GM18508 (cell line): ENCODE data around the gene RMRP.
A peak's percentile ranks its signal among the peaks of the same experiment; 100 is the strongest.
"Not testable (repeated sequence)": the region's sequence is repeated elsewhere in the genome, so short reads cannot be mapped to it uniquely, and the experiment has no call there.

Experiments
- ATAC-seq: cut with Tn5 transposase; IDR thresholded peaks from one replicate; pipeline ENCODE4 v1.9.1; 2021; ENCODE audit warnings: moderate number of reproducible peaks; ENCODE audit not compliant: insufficient read depth, unreplicated experiment

Gene RMRP

DNA sequence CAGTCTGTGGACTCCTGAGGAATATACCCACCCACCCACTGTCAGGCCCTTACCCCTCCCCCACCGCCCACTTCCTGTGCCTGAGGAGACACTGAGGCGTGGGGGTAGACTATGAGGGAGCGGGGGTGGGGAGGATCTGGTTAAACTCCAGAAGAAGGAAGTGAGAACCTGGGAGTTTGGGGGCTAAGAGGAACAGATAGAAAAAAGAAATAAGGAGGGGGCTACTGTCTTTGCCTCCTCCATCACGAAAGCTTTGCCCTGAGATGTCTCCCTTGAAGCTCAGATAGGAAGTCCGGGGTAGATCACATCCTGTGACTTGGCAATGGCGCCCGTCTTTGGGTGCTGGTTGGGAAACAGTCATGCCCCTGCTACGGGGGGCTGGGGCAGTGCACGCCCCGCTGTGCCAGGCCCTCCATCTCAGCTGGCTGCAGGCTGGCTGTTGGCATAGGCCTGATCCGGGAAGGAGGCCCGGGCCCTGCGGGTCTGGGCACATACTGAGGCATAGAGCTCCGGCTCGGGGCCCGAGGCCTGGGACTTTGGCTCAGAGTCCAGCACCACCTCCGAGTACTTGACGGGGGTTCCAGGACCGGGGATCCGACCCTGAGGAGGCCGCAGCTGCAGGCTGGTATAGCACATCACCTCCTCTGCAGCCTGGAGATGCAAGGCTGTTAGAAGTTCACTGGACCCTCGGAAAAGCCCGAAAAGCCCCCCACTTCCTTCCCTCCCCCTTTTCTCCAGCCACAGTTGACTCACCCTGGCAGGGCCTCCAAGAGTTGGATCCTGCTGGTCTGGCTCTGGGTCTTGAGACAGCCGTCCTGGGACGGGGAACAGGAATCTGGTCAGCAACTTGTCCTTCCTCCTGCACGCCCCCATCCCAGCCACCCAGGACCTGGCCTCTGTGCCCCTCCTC lies 8.1 kb downstream of the RMRP start:
- no peak for ATAC-seq

DNA sequence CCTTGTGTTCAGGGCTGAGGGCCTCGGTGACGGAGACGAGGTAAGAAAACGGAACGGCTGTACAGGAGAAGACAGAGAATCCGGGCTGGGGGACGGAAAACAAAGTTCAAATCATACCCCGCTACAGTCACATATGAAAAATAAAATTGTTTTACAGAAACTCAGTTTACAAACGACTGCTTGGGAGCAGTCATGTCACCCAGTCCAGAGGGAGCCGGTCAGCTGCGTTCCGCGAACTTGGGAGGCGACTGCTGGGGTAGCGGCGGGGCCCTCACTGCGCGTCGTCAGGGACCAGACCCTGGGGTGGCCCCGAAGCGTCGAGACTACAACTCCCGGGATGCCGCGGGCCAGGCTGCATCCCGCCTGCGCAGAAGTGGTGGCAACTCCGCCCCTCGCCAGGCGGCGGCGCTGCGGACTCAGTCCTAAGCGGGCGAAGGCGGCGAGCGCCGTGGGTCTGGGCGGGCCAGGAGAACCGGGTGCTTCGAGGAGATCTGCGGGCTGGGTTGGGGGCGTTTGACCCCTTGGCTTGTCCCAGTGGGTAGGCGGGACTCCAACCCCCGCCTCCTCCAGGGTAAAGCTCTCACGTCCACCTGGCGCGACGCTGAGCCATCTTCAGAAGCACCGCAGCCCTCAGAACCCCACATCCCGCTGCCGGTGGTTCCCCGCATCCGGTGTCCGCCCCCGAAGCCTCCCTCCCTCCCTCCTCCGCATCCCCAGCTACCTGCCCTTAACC lies 11.1 kb downstream of the RMRP start:
- peak; percentile 72 for ATAC-seq

DNA sequence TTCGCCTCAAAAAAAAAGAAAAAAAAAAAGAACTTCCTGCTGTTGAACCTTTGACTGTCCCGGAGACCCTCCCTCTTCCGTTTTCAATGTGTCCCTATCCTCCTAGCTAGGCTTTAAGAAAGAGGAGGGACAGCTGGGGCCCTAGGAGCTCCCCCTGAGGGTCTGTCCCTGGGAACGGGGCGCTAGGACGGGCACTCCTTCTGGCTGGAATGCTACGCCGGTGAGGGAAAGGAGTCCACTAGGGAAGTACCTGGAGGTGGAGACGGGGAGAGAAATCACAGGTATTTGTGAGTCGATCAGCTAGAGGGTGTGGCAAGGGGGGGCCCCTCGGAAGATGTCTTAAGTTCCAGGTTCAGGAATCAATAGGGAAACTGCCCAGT lies 11.7 kb downstream of the RMRP start:
- no peak for ATAC-seq

DNA sequence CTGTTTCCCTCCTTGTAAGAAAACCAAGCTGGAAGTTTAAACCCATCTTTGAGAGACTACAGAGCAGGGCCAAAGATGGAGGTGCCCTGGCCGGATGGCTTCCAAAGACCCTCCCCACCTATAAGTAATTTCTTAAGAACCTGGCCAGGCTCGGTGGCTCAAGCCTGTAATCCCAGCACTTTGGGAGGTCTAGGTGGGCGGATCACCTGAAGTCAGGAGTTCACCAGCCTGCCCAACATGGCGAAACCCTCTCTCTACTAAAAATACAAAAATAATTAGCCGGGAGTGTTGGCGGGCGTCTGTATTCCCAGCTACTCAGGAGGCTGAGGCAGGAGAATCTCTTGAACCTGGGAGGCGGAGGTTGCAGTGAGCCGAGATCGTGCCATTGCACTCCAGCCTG lies 12.1 kb downstream of the RMRP start:
- ATAC-seq = not testable (repeated sequence)

DNA sequence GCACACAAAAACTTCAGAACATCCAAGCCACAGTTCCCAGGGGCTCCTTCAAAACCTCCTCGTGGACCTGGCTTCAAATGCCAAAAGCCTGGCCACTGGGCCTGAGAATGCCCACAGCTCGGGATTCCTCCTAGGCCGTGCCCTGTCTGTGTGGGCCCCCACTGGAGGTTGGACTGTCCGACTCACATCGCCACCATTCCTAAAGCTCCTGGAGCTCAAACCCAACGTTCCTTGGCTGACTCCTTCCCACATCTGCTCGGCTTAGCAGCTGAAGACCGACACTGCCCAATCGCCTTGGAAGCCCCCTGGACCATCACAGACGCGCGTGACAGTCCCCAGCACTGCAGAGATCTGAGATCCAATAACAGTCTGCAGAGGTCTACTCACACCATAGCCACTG lies 14.8 kb downstream of the RMRP start:
- no peak for ATAC-seq

DNA sequence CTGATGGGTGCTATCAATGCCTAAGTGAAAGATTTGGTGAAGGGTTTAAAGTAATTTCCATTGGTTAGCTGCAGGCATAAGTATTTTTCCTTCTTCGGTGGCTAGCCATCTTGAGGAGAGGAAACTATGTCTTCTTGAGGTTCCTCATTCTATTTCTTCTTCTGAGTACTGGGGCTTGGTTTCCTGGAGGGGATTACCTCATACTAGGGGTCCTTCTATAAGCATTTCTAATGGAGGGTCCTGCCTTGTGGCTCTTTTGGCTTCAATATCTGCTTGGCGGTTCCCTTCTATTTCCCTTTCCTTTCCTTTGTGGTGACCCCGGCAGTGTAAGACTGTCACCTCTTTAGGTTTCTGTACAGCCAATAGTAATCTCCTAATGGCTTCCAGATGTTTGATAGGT lies 16.3 kb downstream of the RMRP start:
- not testable (repeated sequence) for ATAC-seq

DNA sequence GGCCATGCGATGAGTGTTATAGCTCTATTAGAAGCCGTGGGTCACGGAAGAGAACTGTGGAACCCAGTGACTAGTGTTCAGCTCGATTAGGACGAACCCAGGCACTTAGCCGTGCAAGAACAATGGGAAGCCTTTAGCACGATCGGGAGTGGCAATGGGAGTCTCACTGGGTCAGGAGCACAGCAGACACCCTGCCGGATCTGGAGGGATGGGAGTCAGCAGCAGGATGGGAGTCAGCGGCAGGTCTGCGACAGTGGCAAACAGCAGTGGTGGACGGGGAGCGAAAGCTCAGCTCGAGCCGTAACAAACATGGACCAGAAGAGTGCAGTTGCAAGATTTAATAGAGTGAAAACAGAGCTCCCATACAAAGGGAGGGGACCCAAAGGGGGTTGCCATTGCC lies 17.4 kb downstream of the RMRP start:
- ATAC-seq = not testable (repeated sequence)

DNA sequence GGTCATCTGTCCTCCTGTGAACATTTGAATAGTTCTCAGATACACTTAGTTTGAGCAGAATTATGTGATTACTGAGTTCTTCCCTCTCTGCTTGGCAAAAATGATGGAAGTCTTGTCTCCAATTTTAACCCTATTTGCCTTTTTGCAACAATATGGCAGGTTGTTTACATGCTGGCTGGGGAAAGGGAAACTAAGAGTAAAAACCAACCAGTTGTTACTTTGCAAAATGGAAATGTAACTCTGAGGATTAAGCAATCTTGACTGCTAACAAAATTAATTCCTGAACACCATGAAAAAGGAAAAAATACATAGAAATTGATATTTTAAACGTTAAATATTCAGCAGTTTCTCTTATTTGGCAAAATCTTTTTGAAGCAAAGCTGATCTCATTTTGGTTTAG lies 18.2 kb downstream of the RMRP start:
- no peak for ATAC-seq

DNA sequence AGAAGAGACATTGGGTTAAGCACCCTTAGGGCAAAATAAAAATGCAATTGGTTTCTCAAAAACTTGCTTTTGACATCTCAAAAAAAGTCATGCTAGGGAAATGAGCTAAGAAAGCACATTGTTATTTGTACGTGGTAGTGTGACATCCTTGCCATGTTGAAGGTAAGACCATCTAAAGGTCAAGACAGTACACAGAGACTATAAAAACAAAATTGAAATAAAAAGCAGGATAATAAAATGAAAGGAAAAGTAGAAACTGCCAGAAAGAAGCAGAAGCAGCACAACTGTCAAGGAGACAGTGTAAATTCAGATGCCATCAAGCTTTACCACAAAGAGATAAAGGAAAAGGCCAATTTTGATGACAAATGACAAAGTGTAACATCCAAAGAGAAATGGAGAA lies 18.6 kb downstream of the RMRP start:
- not testable (repeated sequence) for ATAC-seq

DNA sequence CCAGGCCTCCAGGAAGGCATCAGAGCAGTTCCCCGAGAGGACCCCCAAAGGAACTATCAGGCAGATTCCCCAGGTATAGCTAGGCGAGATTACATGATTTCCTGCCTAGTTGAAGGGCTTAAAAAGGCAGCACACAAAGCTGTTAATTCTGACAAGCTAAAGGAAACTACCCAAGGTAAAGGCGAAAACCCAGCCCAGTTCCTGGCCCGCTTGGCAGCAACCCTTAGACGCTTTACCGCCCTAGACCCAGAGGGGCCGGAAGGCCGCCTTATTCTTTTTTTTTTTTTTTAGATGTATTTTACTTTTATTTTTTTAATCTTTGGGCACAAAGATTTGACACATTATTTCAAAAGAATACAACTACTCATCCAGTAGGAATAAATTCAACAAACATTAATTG lies 19.1 kb downstream of the RMRP start:
- not testable (repeated sequence) for ATAC-seq

DNA sequence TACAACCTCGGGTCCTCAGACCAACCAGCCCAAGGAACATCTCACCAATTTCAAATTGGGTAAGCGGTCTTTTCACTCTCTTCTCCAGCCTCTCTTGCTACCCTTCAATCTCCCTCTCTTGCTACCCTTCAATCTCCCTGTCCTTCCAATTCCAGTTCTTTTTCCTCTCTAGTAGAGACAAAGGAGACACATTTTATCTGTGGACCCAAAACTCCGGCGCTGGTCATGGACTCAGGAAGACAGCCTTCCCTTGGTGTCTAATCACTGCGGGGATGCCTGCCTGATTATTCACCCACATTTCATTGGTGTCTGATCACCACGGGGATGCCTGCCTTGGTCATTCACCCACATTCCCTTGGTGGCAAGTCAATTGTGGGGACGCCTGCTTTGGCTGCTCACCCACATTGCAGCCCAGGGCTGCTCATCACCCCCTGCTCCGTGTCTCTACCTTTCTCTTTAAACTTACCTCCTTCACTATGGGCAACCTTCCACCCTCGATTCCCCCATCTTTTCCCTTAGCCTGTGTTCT lies 20.3 kb downstream of the RMRP start:
- not testable (repeated sequence) for ATAC-seq

DNA sequence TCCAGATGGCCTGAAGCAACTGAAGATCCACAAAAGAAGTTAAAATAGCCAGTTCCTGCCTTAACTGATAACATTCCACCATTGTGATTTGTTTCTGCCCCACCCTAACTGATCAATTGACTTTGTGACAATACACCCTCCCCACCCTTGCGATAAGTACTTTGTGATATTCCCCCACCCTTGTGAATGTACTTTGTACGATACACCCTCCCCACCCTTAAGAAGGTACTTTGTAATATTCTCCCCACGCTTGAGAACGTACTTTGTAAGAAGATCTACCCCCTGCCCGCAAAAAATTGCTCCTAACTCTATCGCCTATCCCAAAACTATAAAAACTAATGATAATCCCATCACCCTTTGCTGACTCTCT lies 21.0 kb downstream of the RMRP start:
- not testable (repeated sequence) for ATAC-seq

DNA sequence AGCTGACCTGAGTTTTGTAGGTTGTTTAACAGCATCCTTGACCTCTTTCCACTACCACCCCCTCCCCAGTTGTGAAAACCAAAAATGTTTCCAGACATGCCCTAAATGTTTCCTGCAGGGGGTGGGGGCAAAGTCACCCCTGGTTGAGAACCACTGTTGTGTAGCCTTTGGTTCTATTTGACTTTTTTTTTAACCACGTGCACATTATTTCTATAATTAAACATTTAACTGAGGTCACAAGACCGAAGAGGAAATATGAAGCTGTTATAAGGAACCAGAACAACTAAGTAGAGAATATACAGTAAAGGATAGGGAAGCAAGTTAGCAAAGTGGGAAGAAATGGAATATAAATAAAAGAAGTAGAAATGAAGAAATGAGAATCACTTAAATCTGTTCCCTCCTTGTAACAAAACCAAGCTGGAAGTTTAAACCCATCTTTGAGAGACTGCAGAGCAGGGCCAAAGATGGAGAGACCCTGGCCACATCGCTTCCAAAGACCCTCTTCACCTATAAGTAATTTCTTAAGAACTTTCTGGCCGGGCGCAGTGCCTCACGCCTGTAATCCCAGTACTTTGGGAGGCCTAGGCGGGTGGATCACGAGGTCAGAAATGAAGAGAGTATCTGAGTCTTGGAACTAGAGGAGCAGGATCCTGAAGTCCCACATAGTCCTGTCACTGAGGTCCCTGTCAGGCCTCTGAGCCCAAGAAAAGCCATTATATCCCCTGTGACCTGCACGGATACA lies 21.5 kb downstream of the RMRP start:
- ATAC-seq = no peak

DNA sequence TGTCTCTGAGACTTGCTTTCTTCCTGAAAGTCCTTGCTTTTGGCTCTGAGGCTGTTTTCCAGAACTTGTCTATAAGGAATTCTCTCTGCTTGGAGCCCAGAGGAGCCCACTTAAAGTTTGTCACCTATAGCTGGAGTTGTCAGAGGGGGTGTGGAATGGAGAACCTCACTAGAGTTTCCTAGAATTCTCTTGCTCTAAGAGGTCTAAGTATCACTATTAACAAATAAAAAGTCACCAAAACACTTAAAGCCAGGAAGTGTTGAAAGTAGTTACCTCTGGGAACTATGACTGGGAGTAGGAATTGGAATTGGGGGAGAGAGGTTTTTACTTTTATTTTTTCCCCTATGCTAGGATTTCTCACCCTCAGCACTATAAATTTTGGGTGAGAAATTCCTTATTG lies 22.1 kb downstream of the RMRP start:
- ATAC-seq = no peak

DNA sequence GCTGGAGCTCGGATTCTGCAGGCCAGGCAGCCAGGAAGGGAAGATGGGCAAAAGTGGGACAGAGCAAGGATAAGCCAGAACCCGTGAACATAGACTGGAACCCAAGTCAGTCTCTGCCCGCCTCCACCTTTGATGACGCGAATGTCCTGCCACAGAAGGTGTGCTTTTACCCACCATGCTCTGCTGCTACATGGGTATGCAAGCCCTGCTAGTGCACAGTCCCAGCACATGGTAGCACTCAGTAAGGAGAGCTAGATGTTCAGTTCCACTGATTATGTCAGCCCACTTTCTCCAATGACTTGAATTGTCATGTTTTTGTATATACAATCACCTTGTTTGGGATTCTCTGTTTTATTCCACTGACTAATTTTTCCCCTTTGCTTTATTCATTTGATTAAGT lies 28.2 kb downstream of the RMRP start:
- ATAC-seq = no peak

DNA sequence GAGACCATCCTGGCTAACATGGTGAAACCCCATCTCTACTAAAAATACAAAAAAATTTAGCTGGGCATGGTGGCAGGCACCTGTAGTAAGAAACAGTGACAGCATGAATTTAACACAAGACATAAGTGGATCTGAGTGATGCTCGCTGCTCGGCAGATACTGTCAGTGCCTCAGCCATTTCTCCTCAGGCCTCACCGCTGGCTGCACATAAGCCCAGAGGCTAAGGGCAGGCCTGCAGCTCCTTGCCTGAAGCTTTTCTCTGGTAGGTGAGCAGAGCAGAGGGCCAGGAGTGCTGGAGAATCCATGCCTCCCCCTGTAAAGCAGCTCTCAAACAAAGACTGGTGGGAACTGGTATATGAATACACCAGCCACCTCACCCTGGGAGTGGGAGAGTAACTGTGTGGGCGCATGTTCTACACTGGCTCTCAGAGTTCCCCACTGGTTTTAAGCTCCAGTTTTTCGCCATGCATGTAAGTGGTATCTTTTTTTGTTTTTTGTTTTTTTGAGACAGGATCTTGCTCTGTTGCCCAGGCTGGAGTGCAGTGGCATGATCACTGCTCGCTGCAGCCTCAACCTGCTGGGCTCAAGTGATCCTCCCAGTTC lies 29.3 kb downstream of the RMRP start:
- ATAC-seq = no peak

DNA sequence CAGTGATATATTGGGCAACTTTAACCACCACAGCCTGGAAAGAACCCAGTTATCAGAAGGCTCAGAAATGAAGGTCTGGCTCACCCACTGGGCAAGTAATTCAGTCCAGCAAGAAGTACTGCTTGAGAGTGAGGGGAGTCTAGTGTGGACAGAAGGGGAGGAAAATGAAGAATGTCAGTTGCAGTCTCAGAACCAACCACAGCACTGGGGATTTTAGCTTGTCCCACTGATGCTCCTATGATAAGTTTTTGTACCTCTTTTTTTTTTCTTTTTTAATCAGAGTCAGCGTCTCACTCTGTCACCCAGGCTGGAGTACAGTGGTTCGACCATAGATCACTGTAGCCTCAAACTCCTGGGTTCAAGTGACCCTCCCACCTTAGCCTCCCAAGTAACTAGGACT lies 30.2 kb downstream of the RMRP start:
- ATAC-seq = no peak

DNA sequence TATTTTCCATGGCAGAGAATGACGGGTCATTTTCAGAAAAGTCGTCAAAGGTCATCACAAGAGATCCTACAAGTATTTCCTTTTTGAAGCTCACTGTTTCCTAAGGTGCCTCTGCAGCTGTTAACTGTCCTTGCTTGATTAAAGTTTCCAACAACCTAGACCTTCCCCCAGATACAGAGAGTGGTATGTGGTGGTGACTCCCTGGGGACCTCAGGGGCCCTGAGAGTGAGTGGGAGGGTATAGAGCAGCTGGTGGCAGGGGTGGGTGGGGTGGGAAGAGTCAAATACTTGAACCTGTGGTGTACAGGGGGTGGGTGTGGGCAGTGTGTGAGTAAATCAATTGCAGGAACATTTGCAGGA lies 38.0 kb downstream of the RMRP start:
- no peak for ATAC-seq

DNA sequence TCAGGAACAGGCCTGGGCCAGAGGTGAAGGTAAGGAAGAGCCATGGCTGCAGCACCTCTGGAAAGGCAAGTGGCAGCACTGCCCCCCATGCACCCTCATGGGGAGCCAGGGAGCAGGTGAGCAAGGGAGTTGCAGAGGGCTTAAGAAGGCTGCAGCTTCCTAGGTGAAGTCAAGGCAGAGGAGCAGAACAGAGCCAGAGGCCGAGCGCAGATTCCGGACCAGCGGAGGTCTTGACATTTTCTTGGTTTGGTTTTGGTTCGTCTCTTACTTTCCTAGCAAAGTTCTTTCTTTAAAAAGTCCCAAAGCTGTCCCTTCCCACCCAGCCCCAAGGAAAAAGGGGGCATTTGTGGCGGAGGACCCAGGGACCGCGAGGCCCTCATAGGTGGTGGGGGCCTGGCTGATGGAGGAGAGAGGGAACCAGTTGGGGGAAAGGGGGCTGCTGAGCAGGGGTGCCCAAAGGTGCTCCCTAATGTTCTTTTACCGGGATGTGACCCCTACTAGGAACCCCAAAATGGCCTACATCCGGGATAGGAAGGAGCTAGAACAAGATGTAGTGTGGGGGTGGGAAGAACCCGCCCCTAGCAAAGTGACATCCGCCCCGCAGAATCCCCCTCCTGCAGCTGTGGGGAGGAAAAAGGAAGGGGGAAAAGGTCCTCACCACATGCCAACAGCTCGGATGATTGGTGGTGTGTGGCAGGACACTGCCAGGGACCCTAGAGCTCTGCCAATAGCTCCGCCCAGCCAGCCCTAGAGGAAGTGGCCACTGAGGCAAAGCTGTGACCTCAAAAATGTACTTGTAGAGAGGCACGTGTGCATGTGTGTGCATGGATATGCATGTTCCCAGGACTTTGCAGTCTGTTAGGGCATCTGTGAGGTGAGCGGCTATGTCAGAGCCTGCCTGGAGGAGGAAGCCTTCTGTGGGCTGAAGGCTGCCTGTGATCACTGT lies 38.7 kb downstream of the RMRP start:
- no peak for ATAC-seq
